NCI-H69 (cell line): ENCODE measurements around the gene MED16.
"Not testable (repeated sequence)": the region's sequence is repeated elsewhere in the genome, so short reads cannot be mapped to it uniquely, and the experiment has no call there.

Experiments
- DNase-seq: peaks from one replicate; lab custom pipeline; 2025; lab: John Stamatoyannopoulos, UW

Gene MED16

DNA sequence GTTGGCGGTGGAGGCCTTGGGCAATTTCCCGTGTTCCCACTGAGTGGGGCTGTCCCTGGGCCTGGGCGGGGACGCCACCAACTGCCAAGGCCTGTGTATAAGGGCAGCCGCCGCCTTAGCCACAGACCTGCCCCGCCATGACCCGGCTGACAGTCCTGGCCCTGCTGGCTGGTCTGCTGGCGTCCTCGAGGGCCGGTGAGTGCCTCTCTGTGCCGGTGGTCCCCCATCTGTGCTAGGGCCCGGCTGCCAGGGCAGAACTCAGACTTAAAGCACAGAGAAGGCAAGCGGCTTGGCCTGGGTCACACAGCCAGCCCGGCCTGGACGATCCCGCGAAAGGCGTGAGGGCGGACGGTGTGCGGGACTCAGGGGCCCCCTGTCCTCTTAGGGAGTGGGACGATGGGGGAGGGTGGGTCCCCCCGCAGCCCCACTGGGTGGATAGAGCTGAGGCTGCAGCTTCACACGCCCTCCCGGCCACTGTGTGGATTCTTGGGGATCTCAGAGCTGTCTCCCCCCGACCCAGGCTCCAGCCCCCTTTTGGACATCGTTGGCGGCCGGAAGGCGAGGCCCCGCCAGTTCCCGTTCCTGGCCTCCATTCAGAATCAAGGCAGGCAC is 65.2 kb downstream of the MED16 start, which contains the start of gene AZU1:
Gene AZU1 (plus strand): TSS at position 128 of the 612 bp plus-strand sequence. CDS start 10 bp downstream, at position 138.
- DNase-seq, result no peak

DNA sequence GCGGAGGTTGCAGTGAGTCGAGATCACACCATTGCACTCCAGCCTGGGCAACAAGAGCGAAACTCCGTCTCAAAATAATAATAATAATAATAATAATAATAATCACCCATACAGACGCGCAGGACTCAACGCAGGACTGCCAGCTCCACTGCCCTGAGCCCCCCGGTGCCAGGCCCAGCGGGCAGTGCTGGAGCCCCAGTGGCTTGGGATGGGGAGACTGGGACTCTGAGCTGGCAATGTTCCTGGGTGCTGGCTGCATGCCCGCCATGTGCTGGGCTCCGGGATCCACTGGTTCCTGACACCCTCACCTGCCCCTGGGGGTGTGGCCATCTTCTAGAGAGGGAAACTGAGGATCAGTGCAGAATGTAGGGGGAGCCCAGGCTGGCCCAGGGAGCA is 65.7 kb downstream of the MED16 start:
- DNase-seq, result no peak

DNA sequence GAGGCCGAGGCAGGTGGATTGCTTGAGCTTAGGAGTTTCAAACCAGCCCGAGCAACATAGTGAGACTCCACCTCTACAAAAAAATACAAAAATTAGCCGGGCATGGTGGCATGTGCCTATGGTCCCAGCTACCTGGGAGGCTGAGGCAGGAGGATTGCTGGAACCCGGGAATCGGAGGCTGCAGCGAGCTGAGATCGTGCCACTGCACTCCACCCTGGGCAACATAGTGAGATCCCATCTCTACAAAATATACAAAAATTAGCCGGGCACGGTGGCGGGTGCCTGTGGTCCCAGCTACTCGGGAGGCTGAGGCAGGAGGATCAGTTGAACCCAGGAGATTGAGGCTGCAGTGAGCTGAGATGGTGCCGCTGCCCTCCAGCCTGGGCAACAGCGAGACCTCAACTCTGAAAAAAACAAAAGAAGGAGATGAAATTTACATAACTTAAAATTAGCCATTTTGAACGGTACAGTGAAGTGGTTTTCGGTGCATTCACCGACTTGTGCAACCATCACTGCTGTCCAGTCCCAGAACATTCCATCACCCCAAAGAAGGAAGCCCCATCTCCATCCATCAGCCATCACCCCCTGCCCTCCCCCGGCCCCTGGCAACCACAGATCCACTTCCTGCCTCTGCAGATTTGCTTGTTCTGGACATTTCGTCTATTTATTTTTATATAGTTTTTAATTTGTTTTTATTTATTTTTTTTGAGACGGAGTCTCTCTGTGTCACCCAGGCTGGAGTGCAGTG is 66.9 kb downstream of the MED16 start:
- no peak for DNase-seq

DNA sequence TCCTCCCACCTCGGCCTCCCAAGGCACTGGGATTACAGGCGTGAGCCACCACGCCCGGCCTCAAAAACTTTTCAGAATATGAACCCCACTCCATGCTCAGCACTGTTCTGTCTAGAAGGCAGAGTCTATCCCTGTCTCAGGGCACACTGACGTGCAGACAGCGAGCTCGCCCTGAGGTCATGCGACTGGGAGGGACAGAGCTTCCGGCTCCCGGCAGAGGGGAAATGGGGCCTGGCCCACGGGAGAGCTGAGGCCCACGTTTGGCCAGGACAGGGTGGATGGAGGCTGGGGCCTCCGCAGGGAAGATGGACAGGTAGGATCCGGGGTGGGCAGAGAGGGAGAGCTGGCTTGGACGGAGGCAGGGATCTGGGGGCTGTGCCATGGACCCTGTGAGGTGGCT is 68.1 kb downstream of the MED16 start:
- DNase-seq, result no peak

DNA sequence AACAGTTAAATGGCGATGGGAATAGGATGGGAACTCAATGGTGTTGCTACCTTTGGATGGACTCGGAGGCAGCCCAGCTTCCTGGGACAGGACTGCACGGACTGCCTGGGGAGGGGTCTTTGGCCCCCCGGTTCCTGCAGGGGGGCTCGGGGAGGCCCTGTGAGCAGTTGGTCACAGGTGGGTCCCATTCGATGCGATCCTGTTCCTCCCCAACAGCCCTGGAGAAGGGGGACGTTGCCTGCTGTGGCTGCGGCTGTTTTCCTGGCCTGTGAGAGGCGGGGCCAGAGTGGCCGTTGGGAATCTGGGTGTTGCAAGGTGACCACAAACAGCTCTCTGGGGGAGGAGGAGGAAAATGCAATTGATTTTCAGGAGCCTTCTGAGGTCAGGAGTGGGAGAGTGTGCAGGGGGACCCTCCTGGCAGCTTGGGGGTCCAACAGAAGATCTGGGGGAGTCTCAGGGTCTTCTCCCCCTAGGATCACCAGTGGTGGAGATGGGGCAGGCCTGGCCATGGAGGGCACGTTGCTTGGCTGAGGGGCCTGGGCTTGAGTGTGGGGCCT is 69.3 kb downstream of the MED16 start:
- no peak for DNase-seq

DNA sequence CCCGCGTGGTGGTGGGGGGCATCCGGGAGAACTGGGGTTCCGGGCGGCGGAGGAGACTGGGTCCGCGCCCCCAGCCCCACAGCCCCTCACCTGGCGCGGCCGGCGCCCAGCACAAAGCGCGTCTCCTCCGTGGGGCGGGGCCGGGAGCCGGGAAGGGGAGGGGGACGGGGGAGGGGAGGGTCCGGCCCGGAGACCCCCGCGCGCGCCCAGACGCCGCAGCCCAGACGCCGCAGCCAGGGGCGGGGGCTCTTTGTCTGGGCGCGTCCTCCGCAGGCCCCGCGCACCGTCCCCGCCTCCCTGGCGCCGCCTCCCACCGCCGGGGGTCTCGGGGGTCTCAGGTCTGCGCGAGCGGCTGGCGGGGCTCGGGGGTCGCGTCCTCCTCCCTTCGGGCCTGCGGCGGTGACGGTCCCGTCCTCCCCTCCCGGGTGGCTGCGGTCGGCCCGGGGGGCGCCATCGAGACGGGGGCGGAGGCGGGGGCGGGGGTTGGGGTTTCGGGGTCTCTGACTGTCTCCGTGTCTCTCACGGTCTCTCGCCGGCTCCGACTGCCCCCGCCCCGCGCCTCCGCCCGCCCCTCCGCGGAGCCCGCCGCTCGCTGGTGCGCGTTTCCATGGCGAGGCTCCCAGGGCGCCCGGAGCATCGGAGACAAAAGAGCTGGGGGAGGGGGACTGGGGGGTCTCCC is 71.0 kb downstream of the MED16 start, which contains the start of gene PLPPR3:
Gene PLPPR3 (minus strand): TSS at position 131 of the 679 bp plus-strand sequence. CDS start 396 bp downstream, outside the sequence.
- peak; percentile 54 for DNase-seq

DNA sequence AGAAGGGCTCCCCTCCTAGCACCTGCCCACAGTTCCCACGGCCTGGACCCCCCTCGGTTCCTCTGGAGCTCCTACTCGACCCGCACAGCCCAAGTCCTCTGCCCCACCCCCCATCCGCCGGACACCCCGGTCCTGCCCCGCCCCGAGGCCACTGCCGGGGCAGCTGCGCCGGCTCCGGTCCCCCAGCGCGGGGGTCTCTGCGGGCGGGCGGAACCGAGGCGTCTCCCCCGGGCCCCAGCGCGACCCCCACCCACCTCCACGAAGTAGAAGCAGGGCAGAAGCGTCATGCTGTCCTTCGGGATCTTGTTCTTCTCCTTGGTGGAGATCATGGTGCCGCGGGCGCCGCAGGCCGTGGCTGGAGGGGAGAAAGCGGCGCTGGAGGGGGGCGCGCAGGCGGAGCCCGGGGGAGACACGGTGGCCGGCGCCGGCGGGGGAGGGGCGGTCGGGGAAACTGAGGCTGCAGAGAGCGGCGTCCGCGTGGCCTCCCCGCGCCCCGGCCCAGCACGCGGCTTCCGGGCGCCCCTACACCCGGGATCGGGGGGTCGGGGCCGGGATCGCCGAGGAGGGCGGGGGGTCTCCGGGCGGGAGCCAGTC is 71.7 kb downstream of the MED16 start:
- DNase-seq, result no peak

DNA sequence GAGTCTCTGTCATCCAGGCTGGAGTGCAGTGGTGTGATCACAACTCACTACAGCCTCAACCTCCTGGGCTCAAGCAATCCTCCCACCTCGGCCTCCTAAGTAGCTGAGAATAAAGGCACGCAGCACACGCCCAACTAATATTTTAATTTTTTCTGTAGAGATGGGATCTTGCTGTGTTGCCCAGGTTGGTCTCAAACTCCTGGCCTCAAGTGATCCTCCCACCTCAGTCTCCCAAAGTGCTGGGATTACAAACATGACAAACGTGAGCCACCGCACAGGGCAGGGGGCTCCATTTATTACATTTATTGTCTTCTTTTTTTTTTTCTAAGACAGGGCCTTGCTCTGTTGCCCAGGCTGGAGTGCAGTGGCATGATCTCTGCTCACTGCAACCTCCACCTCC is 72.8 kb downstream of the MED16 start:
- DNase-seq, result not testable (repeated sequence)
